ENCODE measurements around the gene ITPKC. TPM values are rescaled to one million over a fixed set of nuclear protein-coding genes. Genes with fewer than 3 reads are reported as not detected.

Gene ITPKC
- total and polyA plus RNA-seq, 10 of the 15 experiments (the other 5 are each of a cell fraction or from before 2014, with no cell fraction given): 0.03 to 6.4 (median 3.5) TPM

GRCh38 chr19:40758491-40758890, 41.6 kb downstream of the ITPKC start:
- TF ChIP-seq STAT3 (IDR thresholded peaks at IDR 0.05; ENCODE audit: low read depth, low read length): no peak
- TF ChIP-seq HSF1 (IDR thresholded peaks at IDR 0.05; ENCODE audit: low read depth, low read length): no peak
- TF ChIP-seq FOXK2 (IDR thresholded peaks at IDR 0.05): no peak
- TF ChIP-seq SIN3A (IDR thresholded peaks at IDR 0.05; ENCODE audit: low read depth, low read length): no peak
- TF ChIP-seq ZBTB33 (IDR thresholded peaks at IDR 0.05): no peak
- no peak for TF ChIP-seq ZNF622 (IDR thresholded peaks at IDR 0.05)
- TF ChIP-seq PBX3 (IDR thresholded peaks at IDR 0.05; ENCODE audit: insufficient replicate concordance, low read depth, low read length): no peak
- no peak for TF ChIP-seq HDGF (IDR thresholded peaks at IDR 0.05)
- TF ChIP-seq BCL3 (IDR thresholded peaks at IDR 0.05; ENCODE audit: borderline replicate concordance, insufficient read depth, low read depth, low read length, poor library complexity, severe bottlenecking): no peak
- no peak for TF ChIP-seq STAT1 (conservative IDR thresholded peaks at IDR 0.05)
- no peak for TF ChIP-seq CBX5 (IDR thresholded peaks at IDR 0.05; ENCODE audit: low read depth)
- Histone ChIP-seq H2AFZ (ENCODE audit: control insufficient read depth, low read depth, low read length) (no peak overlapping the region), H3K4me1 (ENCODE audit: control insufficient read depth, insufficient read depth, low read length) (peaks cover 19% of the 10 kb centered on the region), H3K27ac (ENCODE audit: control insufficient read depth, insufficient read depth) (no peak overlapping the region), H3K79me2 (ENCODE audit: control insufficient read depth, insufficient read depth, low read length) (peaks cover 51% of the 10 kb centered on the region), H3K9me3 (replicated peaks; ENCODE audit: control insufficient read depth, insufficient read depth, low read length) (no peaks in the 10 kb centered on the region), H3K27me3 (replicated peaks in 1 of 2; ENCODE audit: control insufficient read depth in 2 of 2, insufficient read depth in 2 of 2, low read length in 1 of 2) (no peaks in the 10 kb centered on the region), H3K9ac (ENCODE audit: control insufficient read depth, insufficient read depth, low read length) (no peak overlapping the region), H3K4me3 (no peak overlapping the region), H4K20me1 (ENCODE audit: control insufficient read depth, insufficient read depth) (peaks cover 16% of the 10 kb centered on the region), H3K4me2 (ENCODE audit: control insufficient read depth, insufficient read depth) (no peak overlapping the region), H3K36me3 (ENCODE audit: control insufficient read depth in 2 of 2, insufficient read depth in 2 of 2, low read length in 1 of 2) (peaks cover 38 to 62% of the 10 kb centered on the region in 2 experiments)
- BruUV-seq (replicated peaks): TSS peak; percentile 34
- RAD21 ChIA-PET (ENCODE audit: unreplicated experiment): interaction anchor here (0.7 to 16.3 kb wide), 2 partner anchors 9 to 18 kb away, joined by 3 to 291 read pairs; partner anchors contain the start of genes MIA and RAB4B
- POLR2A ChIA-PET: interaction anchor here (0.7 to 2.2 kb wide), 4 partner anchors 17 to 47 kb away, joined by 3 to 18 read pairs (median 6); partner anchors contain the start of genes MIA and RAB4B
- SMC1A ChIA-PET (ENCODE audit: uncharacterized antibody, unreplicated experiment): interaction anchor here (0.9 to 13.2 kb wide), 3 partner anchors 15 to 58 kb away, joined by 3 to 256 read pairs (median 3); partner anchors contain the start of genes MIA and RAB4B
- intact Hi-C loops (cut with micrococcal nuclease; ENCODE audit: unreplicated experiment): no loop called here
- FAIRE-seq (no peak), DNase-seq (ENCODE audit: low read depth, low spot score) (no peak), ATAC-seq (no peak)
- in situ Hi-C loops (cut with MboI): no loop called here
- 95% methylated on average over 3 of the region's 3 CpGs for WGBS (ENCODE audit: insufficient coverage, insufficient replicate concordance, low lambda C conversion rate, missing lambda C conversion rate)
- CTCF ChIA-PET: interaction anchor here (0.7 to 2.1 kb wide), 6 partner anchors 11 to 46 kb away, joined by 3 to 8 read pairs (median 4); partner anchors contain the start of genes EGLN2, MIA and RAB4B

Data from GM12878 (cell line).